ENCODE results near the gene CFDP1. TPM values are rescaled to one million over a fixed set of nuclear protein-coding genes. Genes with fewer than 3 reads are reported as not detected.

Gene CFDP1
- total RNA-seq, 2 experiments from 2014 or later = 34.2 to 38.5 TPM

GRCh38 chr16:75263291-75263962 is 169.9 kb downstream of the CFDP1 start:
- POLR2A ChIA-PET = no interaction called here
- CTCF ChIA-PET = interaction anchor here (1.3 kb wide), 1 partner anchor 30 kb away, joined by 3 read pairs; no protein-coding TSS in a partner anchor

DNA sequence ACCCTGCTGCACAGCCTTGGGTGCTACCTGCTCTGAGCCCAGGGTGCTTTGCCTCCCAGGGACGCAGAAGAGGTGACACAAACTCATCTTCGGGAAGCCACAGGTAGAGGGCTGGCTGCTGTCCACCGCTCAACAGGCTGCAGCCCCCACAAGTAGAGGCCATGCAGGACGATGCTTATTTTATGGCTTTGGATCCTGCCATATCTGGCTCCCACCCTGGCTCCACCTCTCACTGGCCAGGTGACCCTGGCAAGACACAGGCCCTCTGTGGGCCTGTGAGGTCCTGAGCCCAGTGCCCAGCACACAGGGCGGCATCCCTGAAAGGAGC is 170.5 kb downstream of the CFDP1 start:
- POLR2A ChIA-PET = no interaction called here
- CTCF ChIA-PET = interaction anchor here (1.3 kb wide), 1 partner anchor 29 kb away, joined by 3 read pairs; no protein-coding TSS in a partner anchor

DNA sequence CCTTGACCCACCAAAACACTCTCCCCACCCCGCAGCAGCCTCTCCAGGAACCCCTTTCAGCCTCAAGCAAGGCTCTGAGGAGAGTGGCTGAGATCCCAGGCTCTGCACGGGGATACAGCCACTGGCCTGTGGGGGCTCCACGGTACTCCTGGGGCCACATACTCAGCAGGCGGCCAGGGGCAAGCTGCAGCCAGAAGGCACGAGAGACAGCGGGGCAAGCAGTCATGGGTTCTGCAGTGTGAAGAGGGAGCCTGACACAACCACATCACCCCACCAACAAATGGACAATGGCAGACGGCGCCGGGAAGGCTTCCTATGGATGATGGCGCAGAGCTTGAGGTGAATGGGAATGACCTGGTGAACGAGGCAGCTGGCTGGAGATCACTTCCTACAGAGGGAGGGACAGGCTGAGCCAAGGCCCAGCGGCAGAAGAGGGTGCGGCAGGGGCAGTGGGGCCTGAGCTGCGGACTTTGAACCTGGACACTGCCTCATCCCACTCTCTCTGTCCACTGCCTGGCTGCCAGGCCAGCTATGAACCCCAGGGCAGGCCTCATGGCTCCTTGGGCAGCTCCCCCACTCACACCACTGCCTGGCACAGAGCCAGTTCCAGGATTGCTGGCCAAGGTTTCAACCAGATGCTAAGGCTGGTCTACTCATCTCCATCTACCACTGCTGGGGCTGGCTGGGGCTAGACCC is 171.1 kb downstream of the CFDP1 start:
- POLR2A ChIA-PET = no interaction called here
- CTCF ChIA-PET = interaction anchor here (1.3 kb wide), 1 partner anchor 29 kb away, joined by 3 read pairs; no protein-coding TSS in a partner anchor

DNA sequence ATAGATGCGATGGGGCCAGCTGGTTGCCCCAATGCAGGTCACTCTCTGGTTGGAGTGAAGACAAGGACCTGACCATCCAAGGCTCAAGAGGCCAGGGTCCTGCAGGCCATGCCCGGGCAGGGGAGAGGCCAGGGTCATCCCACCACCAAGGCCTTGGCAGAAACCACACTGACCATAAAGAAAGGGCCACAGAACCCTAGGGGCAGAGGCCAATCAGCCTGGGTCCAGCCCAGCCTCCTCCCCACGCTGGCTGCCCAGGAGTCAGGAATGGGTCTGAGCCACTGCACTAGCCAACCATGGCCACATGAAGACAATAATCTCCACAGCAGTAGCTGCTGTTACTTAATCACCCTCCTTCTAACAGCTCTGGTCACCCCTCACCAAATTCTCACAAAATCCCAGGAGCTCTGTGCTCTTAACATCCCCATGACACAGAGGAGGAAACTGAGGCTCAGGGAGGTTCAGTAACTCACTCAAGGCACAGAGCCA is 171.7 kb downstream of the CFDP1 start:
- POLR2A ChIA-PET = no interaction called here
- CTCF ChIA-PET = no interaction called here

DNA sequence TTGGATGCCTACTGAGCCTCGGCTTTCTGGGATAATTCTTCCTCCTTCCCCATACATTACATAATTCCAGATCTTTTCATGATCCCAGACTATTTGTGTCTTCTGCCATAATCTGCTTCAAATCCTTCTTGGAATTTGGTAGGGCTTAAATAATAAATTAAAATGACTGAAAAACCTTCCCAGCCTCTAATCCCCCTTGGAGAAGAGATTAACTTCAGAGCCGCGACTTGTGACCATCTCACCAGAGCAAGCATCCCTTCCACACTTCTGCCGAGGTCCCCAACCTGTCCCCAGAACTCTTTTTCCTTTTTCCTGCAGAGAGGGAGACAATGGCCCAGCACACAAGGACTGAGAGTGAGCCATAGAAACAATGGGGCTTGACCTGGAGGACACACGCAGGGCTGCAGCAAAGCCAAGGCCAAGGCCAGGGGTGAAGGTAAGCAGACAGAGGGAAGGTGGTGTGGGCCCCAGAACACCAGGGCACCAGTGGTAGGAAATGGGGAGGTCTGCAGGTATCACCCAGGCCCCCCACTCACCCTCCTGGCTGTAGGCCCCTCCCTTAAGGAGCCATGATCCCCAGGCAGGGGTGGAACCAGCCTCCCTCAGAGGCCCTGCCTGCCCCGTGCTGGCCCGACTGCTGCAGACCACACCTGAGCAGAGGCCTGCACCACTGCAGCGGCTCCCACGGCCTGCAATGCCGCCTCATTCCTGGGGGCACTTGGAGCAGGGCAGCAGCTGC is 172.3 kb downstream of the CFDP1 start:
- POLR2A ChIA-PET = no interaction called here
- CTCF ChIA-PET = interaction anchor here (0.5 kb wide), 1 partner anchor 61 kb away, joined by 3 read pairs; no protein-coding TSS in a partner anchor

DNA sequence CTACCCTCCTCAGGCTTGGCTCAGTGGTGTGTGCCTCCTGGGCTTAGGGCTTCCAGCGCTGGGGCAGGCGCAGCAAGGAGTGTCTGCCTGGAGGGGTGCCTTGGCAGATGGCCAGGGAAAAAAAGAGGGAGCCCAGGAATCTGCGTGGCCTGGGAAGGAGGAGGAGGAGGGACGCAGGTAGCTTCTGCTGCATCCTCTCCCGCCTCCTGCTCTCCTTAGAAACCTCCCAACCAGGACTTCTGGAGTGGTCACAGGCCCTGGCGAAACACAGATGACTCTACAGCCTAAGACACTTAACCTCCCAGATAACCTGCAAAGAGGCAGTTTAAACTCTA is 174.5 kb downstream of the CFDP1 start:
- ChIA-PET CTCF (no interaction called here), POLR2A (no interaction called here)

DNA sequence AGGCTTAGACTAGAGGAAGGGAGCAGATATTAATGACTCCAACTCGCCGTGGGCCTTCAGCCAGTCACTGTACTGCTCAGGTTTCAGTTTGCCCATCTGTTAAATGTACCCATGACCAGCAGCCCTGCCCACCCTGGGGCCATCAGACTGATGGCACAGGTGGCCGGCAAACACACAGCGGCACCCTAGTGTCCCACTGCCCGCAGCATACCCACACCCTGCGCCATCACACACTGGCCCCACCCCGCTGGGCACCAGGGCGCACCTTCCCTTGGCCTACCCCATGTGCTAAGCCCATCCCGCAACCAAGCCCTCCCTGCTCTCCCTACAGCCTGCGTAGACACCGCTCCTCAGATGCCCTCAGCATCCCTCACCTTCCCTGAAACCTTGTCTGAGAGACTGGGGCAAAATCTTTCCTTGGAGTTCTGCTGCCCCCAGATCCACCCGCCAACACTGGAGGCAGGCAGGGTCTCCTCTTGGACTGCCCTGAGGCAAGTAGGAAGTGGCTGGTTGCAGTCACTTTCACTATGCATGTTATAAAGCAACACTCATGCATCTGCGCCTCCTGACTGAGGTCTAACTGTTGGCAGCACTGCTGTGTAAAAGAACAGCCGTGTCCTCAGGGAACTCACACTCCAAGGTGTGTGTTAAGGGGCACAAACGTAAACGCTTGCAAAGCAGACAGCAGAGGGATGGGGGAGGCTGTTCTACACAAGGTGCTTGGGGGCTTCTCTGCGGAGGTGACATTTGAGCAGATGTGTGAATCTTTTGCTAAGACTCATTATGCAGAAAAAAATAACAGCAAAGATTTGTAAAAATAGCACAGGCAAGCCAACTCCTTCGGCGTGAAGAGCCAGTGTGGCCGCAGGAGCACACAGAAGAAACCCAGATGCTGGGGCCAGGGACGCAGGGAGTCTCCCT is 175.2 kb downstream of the CFDP1 start:
- POLR2A ChIA-PET = no interaction called here
- CTCF ChIA-PET = no interaction called here

DNA sequence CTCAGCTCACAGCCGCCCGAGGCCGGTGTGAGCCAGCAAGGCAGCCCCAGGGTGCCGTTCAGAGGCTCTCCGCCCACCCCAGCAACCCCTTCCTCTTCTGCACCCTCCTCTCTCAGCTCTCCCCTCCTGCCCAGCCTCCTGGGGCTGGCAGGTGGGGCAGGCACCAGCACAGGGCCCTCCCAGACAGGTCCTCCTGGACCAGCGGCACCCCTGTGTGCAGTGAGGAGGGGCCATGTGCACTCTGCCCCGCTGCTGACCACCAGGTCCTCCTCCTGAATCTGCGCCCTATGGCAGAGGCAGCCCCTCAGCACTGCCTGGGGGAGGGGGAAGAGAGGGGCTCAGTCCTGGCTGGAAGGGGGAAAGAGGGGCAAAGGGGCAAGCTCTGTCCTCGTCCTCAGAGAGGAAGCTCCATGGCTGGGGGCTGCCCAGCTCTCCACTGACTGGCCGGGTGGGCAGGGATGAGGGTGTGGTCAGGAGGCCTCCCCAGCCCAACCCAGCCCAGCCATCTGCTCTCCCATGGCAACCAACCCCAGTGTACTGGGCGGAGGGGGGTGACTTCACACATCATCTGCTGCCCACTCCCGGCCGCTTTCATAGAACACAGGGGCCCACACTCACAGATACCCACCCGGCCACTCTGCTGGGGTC is 176.5 kb downstream of the CFDP1 start:
- CTCF ChIA-PET = no interaction called here
- POLR2A ChIA-PET = no interaction called here

GRCh38 chr16:75256059-75256571 is 177.2 kb downstream of the CFDP1 start:
- CTCF ChIA-PET = no interaction called here
- POLR2A ChIA-PET = no interaction called here

GRCh38 chr16:75254359-75254837 is 178.9 kb downstream of the CFDP1 start:
- ChIA-PET POLR2A (no interaction called here), CTCF (no interaction called here)

DNA sequence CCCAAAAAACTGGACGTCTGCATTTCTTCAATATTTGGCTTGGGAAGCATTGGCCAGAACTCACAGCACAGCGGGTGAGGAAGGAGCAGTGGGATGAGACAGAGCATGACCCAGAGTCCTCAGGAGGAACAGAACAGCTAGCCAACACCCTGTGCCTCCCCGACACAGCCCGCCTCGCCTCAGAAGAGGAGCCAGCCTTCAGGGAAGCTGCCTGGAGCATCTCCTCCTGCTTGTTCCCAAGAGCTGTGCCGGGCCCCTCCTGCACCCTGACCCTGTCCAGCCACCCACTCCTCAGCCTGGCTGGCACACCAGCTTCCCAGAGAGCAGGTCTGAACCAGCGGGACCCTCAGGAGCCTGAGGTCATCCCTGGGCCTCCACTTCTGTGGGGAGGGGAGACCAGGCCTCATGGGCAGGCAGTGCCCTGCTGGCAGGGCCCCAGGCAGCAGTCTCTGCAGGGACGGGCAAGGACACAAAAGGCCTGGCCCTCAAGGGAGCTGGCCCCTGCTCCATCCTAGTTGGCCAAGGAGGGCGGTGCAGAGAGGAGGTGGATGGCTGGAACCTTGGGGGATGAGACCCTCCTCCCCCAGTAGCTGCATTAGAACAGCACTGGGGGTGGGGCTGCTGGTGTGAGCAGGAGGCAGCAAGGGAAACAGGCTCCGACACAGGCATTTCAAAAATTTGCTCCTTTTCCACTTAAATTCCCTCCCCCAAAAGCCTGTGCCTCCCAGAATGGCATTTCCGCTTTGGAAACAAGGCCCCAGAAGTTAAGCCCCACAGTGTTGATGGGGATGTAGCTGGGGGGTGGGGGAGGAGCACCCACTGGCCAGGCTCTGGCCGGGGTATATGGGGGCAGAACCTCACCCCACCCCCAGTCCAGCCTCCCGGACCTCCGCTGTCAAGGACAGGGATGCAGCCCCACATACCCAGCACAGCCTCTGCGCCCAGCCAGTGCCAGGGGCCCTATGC is 180.1 kb downstream of the CFDP1 start:
- CTCF ChIA-PET = interaction anchor here (1.0 kb wide), 1 partner anchor 28 kb away, joined by 4 read pairs; no protein-coding TSS in a partner anchor

GRCh38 chr16:75252049-75252864 is 181.0 kb downstream of the CFDP1 start:
- CTCF ChIA-PET = no interaction called here
- POLR2A ChIA-PET = no interaction called here

More for the DNA sequence above, 180.1 kb downstream of the CFDP1 start:
- POLR2A ChIA-PET = no interaction called here

DNA sequence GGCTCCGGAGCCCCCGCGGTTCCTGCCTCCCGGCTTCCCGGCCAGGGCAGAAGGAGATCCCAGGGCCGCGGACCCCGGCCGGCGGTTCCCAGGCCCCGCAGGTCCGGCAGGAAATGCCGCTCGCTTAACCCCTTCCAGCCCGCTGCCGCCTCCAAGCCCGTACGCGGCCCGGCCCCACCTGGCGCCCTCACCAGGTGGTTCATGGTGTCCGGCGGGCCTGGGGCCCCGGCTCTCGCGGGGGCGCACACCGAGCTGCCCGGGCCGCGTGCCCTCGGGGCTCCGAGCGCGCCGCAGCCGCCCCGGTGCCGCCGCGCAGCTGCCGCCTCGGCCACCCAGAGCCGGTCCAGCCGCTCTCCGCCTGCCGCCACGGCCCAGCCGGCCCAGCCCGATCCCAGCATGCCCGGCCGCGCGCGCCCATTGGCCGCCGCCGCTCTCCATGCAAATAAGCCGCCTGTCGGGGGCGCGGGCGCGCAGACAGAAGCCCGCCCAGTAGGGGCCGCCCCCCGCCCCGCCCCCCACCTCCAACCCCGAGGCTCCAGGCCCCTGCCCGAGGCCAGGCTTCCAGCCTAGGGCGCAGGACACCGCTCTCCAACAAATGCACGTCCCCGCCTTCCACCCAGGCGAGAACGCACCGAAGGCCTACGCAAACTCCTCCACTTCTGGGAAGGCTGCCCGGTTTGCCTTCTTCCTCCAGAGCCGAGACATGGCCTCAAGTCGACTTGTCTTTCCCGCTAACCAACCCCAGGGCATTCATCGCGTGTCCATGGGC is 181.8 kb downstream of the CFDP1 start, which contains the start of gene BCAR1:
BCAR1 (minus strand) TSS at position 345 of the 769 bp plus-strand sequence; CDS start at position 203, 142 bp downstream.
- POLR2A ChIA-PET = no interaction called here
- CTCF ChIA-PET = no interaction called here

DNA sequence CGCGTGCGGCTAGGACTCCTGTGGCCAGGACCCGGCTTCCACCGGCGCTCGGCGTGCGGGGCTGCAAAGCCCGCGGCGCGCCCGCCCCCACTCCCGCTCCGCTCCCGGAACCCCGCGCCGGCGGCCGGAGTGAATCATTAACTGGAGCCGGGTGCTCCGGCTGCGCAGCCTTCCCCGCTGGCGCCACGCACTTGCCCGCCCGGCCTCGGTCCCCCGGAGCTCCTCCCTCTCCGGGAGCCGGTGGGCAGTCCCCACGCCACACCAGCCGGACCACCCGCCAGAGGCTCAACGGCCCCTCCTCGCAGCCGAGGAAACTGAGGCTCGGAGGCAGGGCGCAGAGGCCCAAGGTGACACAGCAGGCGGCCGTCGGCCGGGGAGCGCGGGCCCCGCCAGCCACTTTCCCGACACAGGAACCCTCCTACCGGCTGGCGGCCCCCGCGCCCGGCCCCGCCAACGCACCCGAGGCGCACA is 182.5 kb downstream of the CFDP1 start:
- ChIA-PET POLR2A (no interaction called here), CTCF (interaction anchor here (0.6 to 1.5 kb wide), 3 partner anchors 130 to 214 kb away, joined by 3 to 5 read pairs (median 4); no protein-coding TSS in a partner anchor)

DNA sequence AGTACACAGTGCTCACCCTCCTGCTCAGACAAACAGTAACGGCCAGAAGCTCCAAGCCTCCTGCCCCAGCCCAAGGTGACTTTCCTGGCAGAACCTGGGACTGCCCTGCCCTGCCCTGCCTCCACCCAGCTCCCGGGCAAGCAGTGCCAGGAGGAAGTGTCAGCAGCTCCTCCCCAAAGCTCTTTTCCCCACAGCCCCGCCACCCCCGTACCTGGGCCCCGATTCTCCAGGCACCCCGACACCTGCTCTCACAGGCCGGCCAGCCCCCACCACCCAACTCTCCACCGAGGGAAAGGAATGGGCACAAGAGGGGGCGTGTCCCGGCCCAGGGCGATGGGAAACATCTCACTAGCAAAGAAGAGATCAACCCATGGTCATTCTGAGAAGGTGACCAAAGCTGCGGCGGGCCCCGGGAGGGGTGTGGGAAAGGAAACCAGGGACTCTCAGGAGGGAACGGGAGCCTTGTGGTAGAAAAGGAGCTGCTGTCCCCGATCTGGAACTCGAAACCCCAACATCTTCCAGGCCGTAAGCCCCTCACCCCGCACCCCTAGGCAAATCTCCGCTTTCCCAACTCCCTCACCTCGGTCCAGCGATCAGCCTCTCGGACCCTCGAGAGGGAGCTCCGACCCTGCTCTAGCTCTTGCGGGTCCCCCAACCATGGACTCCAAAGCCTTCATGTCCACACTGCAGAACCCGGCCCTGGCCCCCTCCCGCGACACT is 183.1 kb downstream of the CFDP1 start:
- CTCF ChIA-PET = interaction anchor here (0.6 to 1.5 kb wide), 4 partner anchors 16 to 215 kb away, joined by 3 to 8 read pairs (median 4); no protein-coding TSS in a partner anchor

More for the DNA sequence above, 183.1 kb downstream of the CFDP1 start:
- POLR2A ChIA-PET = no interaction called here
